ENCODE measurements around the gene FAM180B. TPM values are rescaled to one million over a fixed set of nuclear protein-coding genes. Genes with fewer than 3 reads are reported as not detected.

Gene FAM180B
- total RNA-seq, 4 donors from 2014 or later, result not detected

- Histone ChIP-seq H3K27me3 (no peaks in the 10 kb centered on the region), H3K36me3 (no peaks in the 10 kb centered on the region), H3K4me1 (peaks cover 0 to 8% of the 10 kb centered on the region in 2 donors), H3K9me3 (no peaks in the 10 kb centered on the region), H3K4me3 (no peak overlapping the region), H3K27ac (no peak overlapping the region)
- ATAC-seq (no peak), DNase-seq (no peak)
- intact Hi-C loops (cut with DNase I; ENCODE audit: low total_unique reads) (no loop called here), in situ Hi-C loops (cut with MboI; ENCODE audit: low sequenced_read_pairs in 4 of 4) (no loop called here)
- TF ChIP-seq POLR2A (IDR thresholded peaks at IDR 0.05), result no peak
- no peak for TF ChIP-seq CTCF (IDR thresholded peaks at IDR 0.05 in 4 of 5, conservative IDR thresholded peaks at IDR 0.05 in 1 of 5)
Measured at GRCh38 chr11:47606731-47607130, 20.3 kb downstream of the FAM180B start.

GRCh38 chr11:47607380-47607779 lies 20.9 kb downstream of the FAM180B start:
- DNase-seq, result no peak
- Histone ChIP-seq H3K27me3 (no peaks in the 10 kb centered on the region), H3K4me3 (no peak overlapping the region), H3K27ac (no peak overlapping the region), H3K36me3 (no peaks in the 10 kb centered on the region), H3K4me1 (peaks cover 0 to 8% of the 10 kb centered on the region in 2 donors), H3K9me3 (no peaks in the 10 kb centered on the region)
- TF ChIP-seq CTCF (IDR thresholded peaks at IDR 0.05 in 4 of 5, conservative IDR thresholded peaks at IDR 0.05 in 1 of 5) (no peak), POLR2A (IDR thresholded peaks at IDR 0.05) (no peak)
- in situ Hi-C loops (cut with MboI; ENCODE audit: low sequenced_read_pairs in 4 of 4), result no loop called here
- no peak for ATAC-seq
- intact Hi-C loops (cut with DNase I; ENCODE audit: low total_unique reads), result no loop called here

GRCh38 chr11:47609675-47610074 lies 23.2 kb downstream of the FAM180B start:
- Histone ChIP-seq H3K27me3 (no peaks in the 10 kb centered on the region), H3K27ac (no peak overlapping the region), H3K4me3 (no peak overlapping the region), H3K36me3 (no peaks in the 10 kb centered on the region), H3K4me1 (peaks cover 0 to 8% of the 10 kb centered on the region in 2 donors), H3K9me3 (no peaks in the 10 kb centered on the region)
- TF ChIP-seq CTCF (IDR thresholded peaks at IDR 0.05 in 4 of 5, conservative IDR thresholded peaks at IDR 0.05 in 1 of 5), result no peak
- intact Hi-C loops (cut with DNase I; ENCODE audit: low total_unique reads) (no loop called here), in situ Hi-C loops (cut with MboI; ENCODE audit: low sequenced_read_pairs in 4 of 4) (no loop called here)
- ATAC-seq, result no peak
- no peak for DNase-seq

- DNase-seq, result no peak
- TF ChIP-seq POLR2A (IDR thresholded peaks at IDR 0.05), result no peak
- no peak for TF ChIP-seq CTCF (IDR thresholded peaks at IDR 0.05 in 4 of 5, conservative IDR thresholded peaks at IDR 0.05 in 1 of 5)
- intact Hi-C loops (cut with DNase I; ENCODE audit: low total_unique reads), result no loop called here
- Histone ChIP-seq H3K27ac (no peak overlapping the region), H3K4me3 (no peak overlapping the region), H3K36me3 (no peaks in the 10 kb centered on the region), H3K27me3 (no peaks in the 10 kb centered on the region), H3K9me3 (no peaks in the 10 kb centered on the region), H3K4me1 (peaks cover 0 to 8% of the 10 kb centered on the region in 2 donors)
- ATAC-seq, result peak; percentile 39 to 52
- in situ Hi-C loops (cut with MboI; ENCODE audit: low sequenced_read_pairs in 4 of 4), result no loop called here
Measured at GRCh38 chr11:47611348-47611794, 24.9 kb downstream of the FAM180B start.

GRCh38 chr11:47615249-47615648 lies 28.8 kb downstream of the FAM180B start:
- no peaks in the 10 kb centered on the region for H3K9me3 ChIP-seq
- H3K27me3 ChIP-seq, result no peaks in the 10 kb centered on the region
- no peak for ATAC-seq
- intact Hi-C loops (cut with DNase I; ENCODE audit: low total_unique reads) (no loop called here), in situ Hi-C loops (cut with MboI; ENCODE audit: low sequenced_read_pairs in 4 of 4) (no loop called here)
- DNase-seq, result no peak
- H3K36me3 ChIP-seq, result peaks cover 0 to 32% of the 10 kb centered on the region in 2 donors
- no peak overlapping the region for H3K27ac ChIP-seq
- H3K4me3 ChIP-seq, result no peak overlapping the region
- no peak for TF ChIP-seq CTCF (IDR thresholded peaks at IDR 0.05 in 4 of 5, conservative IDR thresholded peaks at IDR 0.05 in 1 of 5)
- no peak for TF ChIP-seq POLR2A (IDR thresholded peaks at IDR 0.05)
- peaks cover 0 to 8% of the 10 kb centered on the region in 2 donors for H3K4me1 ChIP-seq
